GM10847 (cell line): ENCODE measurements around the gene CTF1.

Source experiments
- POLR2A ChIP-seq: IDR thresholded peaks from 2 replicates; pipeline ENCODE4 v1.6.1; 2011; ENCODE audit not compliant: insufficient read length; ENCODE audit errors: extremely low read depth

CTF1 gene

GRCh38 chr16:30899794-30900193 lies 3.4 kb downstream of the CTF1 start:
- TF ChIP-seq POLR2A, result no peak

- no peak for TF ChIP-seq POLR2A
These were observed 4.2 kb downstream of the CTF1 start for GRCh38 chr16:30900588-30900987.

- no peak for TF ChIP-seq POLR2A
These were observed 5.0 kb downstream of the CTF1 start for GRCh38 chr16:30901201-30902028.

- TF ChIP-seq POLR2A, result peak; percentile 22
These were observed 5.9 kb downstream of the CTF1 start for GRCh38 chr16:30902029-30902972.

- TF ChIP-seq POLR2A, result no peak
These were observed 6.6 kb downstream of the CTF1 start for GRCh38 chr16:30903002-30903401.

GRCh38 chr16:30903596-30903995 lies 7.2 kb downstream of the CTF1 start:
- TF ChIP-seq POLR2A, result no peak

- no peak for TF ChIP-seq POLR2A
These were observed 7.8 kb downstream of the CTF1 start for GRCh38 chr16:30904114-30904780.

- TF ChIP-seq POLR2A, result no peak
These were observed 10.7 kb downstream of the CTF1 start for GRCh38 chr16:30907064-30907463.

GRCh38 chr16:30910427-30911029 lies 14.1 kb downstream of the CTF1 start:
- TF ChIP-seq POLR2A, result no peak

- no peak for TF ChIP-seq POLR2A
These were observed 16.5 kb downstream of the CTF1 start for GRCh38 chr16:30912794-30913412.

GRCh38 chr16:30914830-30915229 lies 18.4 kb downstream of the CTF1 start:
- no peak for TF ChIP-seq POLR2A

- no peak for TF ChIP-seq POLR2A
These were observed 22.2 kb downstream of the CTF1 start for GRCh38 chr16:30918614-30919013.

GRCh38 chr16:30920891-30921290 lies 24.5 kb downstream of the CTF1 start:
- no peak for TF ChIP-seq POLR2A

- no peak for TF ChIP-seq POLR2A
These were observed 25.0 kb downstream of the CTF1 start for GRCh38 chr16:30921459-30921747.
